H1 (cell line): ENCODE results near the gene MRPL34. TPM values are rescaled to one million over a fixed set of nuclear protein-coding genes. Genes with fewer than 3 reads are reported as not detected.

Experiments
- ATF3 ChIP-seq: IDR thresholded peaks from 2 replicates; pipeline ENCODE4 v1.6.1; 2011; ENCODE audit warnings: low read depth, mild to moderate bottlenecking, low read length; ENCODE audit not compliant: insufficient read depth
- BRCA1 ChIP-seq: IDR thresholded peaks from 2 replicates; pipeline ENCODE4 v1.6.1; 2012; ENCODE audit warnings: low read depth, low read length, improper control_type of control experiment
- CHD2 ChIP-seq: IDR thresholded peaks from 2 replicates; pipeline ENCODE4 v1.6.1; 2012; ENCODE audit warnings: low read length, improper control_type of control experiment
- CTBP2 ChIP-seq: IDR thresholded peaks from 2 replicates; pipeline ENCODE4 v1.7.0; 2011; ENCODE audit warnings: borderline replicate concordance, mild to moderate bottlenecking, moderate library complexity, mixed read lengths, low read length; ENCODE audit not compliant: insufficient read depth, insufficient read length
- E2F6 ChIP-seq: IDR thresholded peaks from 2 replicates; pipeline ENCODE4 v1.6.1; 2012; ENCODE audit warnings: inconsistent platforms
- EZH2 ChIP-seq: fragments of 200-600 bp; sonication (generic); IDR thresholded peaks from 2 replicates; pipeline ENCODE4 v1.7.1; 2012; ENCODE audit warnings: low read depth, mild to moderate bottlenecking, moderate library complexity, low read length, inconsistent platforms; ENCODE audit not compliant: severe bottlenecking
- KDM1A ChIP-seq: fragments of 200-600, 300-600 bp; sonication (generic); IDR thresholded peaks from 2 replicates; pipeline ENCODE4 v1.7.1; 2016; ENCODE audit warnings: mild to moderate bottlenecking, low read length, borderline replicate concordance
- KDM4A ChIP-seq: IDR thresholded peaks from one replicate; pipeline ENCODE4 v1.7.1; 2012; ENCODE audit warnings: low read depth, mild to moderate bottlenecking, moderate library complexity, low read length, inconsistent platforms; ENCODE audit not compliant: severe bottlenecking
- MAX ChIP-seq: IDR thresholded peaks from 2 replicates; pipeline ENCODE4 v1.6.1; 2012; ENCODE audit warnings: inconsistent platforms
- NANOG ChIP-seq: IDR thresholded peaks from 2 replicates; pipeline ENCODE4 v1.6.1; 2011; ENCODE audit warnings: low read length, low read depth, mild to moderate bottlenecking, inconsistent platforms; ENCODE audit not compliant: insufficient read depth, poor library complexity, severe bottlenecking
- SIN3A ChIP-seq, 2 experiments: IDR thresholded peaks in 1 of 2; conservative IDR thresholded peaks in 1 of 2; 2 replicates each; pipeline ENCODE4 v1.6.1; 2011 to 2012; ENCODE audit warnings: low read length in 2 of 2, improper control_type of control experiment in 1 of 2, low read depth in 1 of 2, mild to moderate bottlenecking in 1 of 2
- SIRT6 ChIP-seq: IDR thresholded peaks from one replicate; pipeline ENCODE4 v1.7.1; 2012; ENCODE audit warnings: low read length, inconsistent platforms
- SUZ12 ChIP-seq: fragments of 200-600 bp; sonication (generic); IDR thresholded peaks from 2 replicates; pipeline ENCODE4 v1.6.1; 2012; ENCODE audit warnings: mild to moderate bottlenecking, inconsistent platforms, low read length, moderate library complexity, mixed read lengths
- TAF1 ChIP-seq: IDR thresholded peaks from 2 replicates; pipeline ENCODE4 v1.6.1; 2011; ENCODE audit warnings: mild to moderate bottlenecking, low read depth, low read length
- TEAD4 ChIP-seq: IDR thresholded peaks from 2 replicates; pipeline ENCODE4 v1.6.1; 2012; ENCODE audit warnings: low read depth, low read length, inconsistent platforms, mixed read lengths
- polyA plus RNA-seq, 7 experiments: library from polyadenylated mRNA; depleted of rRNA in 3 of 7; stranded (reverse) in 5 of 7; unstranded in 2 of 7; fragments of >200 nt in 5 of 7; fragments of 200-250 nt in 2 of 7; gene quantifications; 1 replicate in 5 of 7; 2 replicates in 1 of 7; 4 replicates in 1 of 7; pipeline versions ENCODE4 v1.2.1 to v1.2.3, GENCODE V29; 2011 to 2013; ENCODE audit warnings: missing spikeins in 2 of 7, mixed read lengths in 2 of 7
- total RNA-seq: library from RNA; stranded (reverse); fragmentation: NEBNext Ultra II Directional; extraction: Animal tissue kit (Norgen Biotek cat#: 25700); gene quantifications from 2 replicates; pipeline ENCODE4 v1.2.1, GENCODE V29; 2021

MRPL34 gene
- total and polyA plus RNA-seq, 2 of the 8 experiments (the other 6 are each of a cell fraction or from before 2014, with no cell fraction given): 91.9 to 99.6 TPM

- TF ChIP-seq MAX: peak; percentile 97
- no peak for TF ChIP-seq SIRT6
- peak in 1 of 2 experiments; percentile 50; a peak in 1 of 4 replicates for TF ChIP-seq SIN3A (conservative IDR thresholded peaks at IDR 0.05 in 1 of 2, IDR thresholded peaks at IDR 0.05 in 1 of 2; ENCODE audit: low read depth in 1 of 2, low read length in 2 of 2)
- TF ChIP-seq CHD2: no peak
- TF ChIP-seq E2F6: peak; percentile 98
- no peak for TF ChIP-seq SUZ12
- TF ChIP-seq TEAD4: no peak
- TF ChIP-seq TAF1: no peak
- TF ChIP-seq KDM4A: peak; percentile 22
- TF ChIP-seq ATF3: 0 out of 2 replicates have a peak, but pooled peaks have one; percentile 23
- no peak for TF ChIP-seq CTBP2
- no peak for TF ChIP-seq BRCA1
- no peak for TF ChIP-seq NANOG
- no peak for TF ChIP-seq EZH2
- TF ChIP-seq KDM1A: peak; percentile 34; the same call in 1 of the 2 replicates
Measured at GRCh38 chr19:17282488-17283125, 23.1 kb upstream of the MRPL34 start (continued).
